AG10803 (cell line): ENCODE data around the gene CANT1.

ENCODE experiments used
- DNase-seq: peaks from one replicate; pipeline ENCODE4 v3.0.0; 2010; ENCODE audit warnings: low read depth
- H3K4me3 ChIP-seq: 2 replicates; pipeline ENCODE4 v1.5.1; 2011; ENCODE audit warnings: mild to moderate bottlenecking, low read length, control low read depth
- CTCF ChIP-seq: conservative IDR thresholded peaks from 2 replicates; pipeline ENCODE4 v1.5.1; 2011; ENCODE audit warnings: mild to moderate bottlenecking, low read length, control low read depth, inconsistent platforms

Gene CANT1

GRCh38 chr17:79051306-79051705 lies 41.7 kb upstream of the CANT1 start:
- TF ChIP-seq CTCF, result no peak
- DNase-seq, result no peak
- no peak overlapping the region for H3K4me3 ChIP-seq

DNA sequence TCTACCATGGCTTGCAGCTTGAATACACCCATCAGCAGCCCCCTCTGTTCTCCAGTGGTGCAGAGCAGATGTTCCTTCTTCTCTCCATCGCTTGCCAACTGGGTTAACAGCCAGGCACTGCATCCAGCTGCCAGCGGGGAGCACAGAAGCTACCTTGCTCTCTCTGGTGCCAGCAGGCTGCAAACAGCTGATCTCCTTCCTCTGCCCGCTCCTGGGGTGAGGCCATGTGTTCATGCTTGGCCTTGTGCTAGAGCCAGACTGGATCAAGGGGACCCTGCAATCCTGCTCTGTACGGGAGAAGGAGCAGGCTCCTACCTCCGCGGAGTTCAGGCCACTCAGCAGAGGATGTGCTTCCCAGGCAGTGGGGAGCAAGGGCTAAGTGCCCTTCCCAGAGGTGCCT lies 41.0 kb upstream of the CANT1 start:
- DNase-seq, result no peak
- H3K4me3 ChIP-seq, result no peak overlapping the region
- TF ChIP-seq CTCF, result no peak

DNA sequence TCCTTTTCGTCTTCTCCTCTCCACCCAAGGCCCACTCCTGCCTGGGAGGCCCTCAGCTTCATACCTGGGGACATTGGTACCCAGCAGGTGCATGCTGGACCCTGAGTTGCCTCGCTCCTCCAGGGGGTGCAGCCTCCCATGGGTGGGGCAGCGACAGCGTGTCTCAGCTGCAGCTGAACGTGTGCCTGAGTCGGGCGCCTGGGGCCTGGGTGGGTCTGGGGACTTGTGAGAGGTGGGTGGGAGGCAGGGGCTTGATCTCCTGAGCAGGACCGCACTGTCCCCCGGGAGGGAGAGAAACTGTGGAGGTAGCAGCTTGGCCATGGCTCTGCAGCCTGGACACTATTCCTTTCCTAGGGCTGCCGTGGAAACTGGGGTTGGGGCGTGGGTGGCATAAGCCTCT lies 40.3 kb upstream of the CANT1 start:
- H3K4me3 ChIP-seq, result no peak overlapping the region
- no peak for TF ChIP-seq CTCF
- DNase-seq, result no peak

GRCh38 chr17:79048826-79049755 lies 39.5 kb upstream of the CANT1 start:
- TF ChIP-seq CTCF, result no peak
- H3K4me3 ChIP-seq, result no peak overlapping the region
- DNase-seq, result no peak

GRCh38 chr17:79047923-79048825 lies 38.6 kb upstream of the CANT1 start:
- TF ChIP-seq CTCF, result no peak
- H3K4me3 ChIP-seq, result no peak overlapping the region
- no peak for DNase-seq

DNA sequence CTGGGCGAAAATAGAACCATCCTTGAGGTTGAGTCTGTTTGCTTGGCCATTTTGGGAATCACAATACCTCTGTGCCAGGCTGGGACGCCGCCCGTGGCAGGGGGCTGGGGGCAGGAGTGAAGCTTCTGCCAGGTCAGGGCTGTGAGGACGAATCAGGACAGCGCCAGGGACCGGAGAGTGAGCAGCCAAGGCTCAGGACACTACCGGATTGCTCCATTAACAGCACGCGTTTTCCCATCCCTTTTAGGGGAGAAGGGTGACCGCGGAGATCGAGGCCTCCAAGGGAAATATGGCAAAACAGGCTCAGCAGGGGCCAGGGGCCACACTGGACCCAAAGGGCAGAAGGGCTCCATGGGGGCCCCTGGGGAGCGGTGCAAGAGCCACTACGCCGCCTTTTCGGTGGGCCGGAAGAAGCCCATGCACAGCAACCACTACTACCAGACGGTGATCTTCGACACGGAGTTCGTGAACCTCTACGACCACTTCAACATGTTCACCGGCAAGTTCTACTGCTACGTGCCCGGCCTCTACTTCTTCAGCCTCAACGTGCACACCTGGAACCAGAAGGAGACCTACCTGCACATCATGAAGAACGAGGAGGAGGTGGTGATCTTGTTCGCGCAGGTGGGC lies 37.8 kb upstream of the CANT1 start:
- no peak overlapping the region for H3K4me3 ChIP-seq
- DNase-seq, result no peak
- TF ChIP-seq CTCF, result no peak
